SK-N-MC (cell line): ENCODE data around the gene GK.

Experiments used
- EZH2 ChIP-seq: fragments of 200-600 bp; sonication (generic); IDR thresholded peaks from one replicate; pipeline ENCODE4 v1.6.1; 2017; ENCODE audit warnings: antibody characterized with exemption
- FOXP2 ChIP-seq: optimal IDR thresholded peaks from 2 replicates; pipeline ENCODE3; 2011; ENCODE audit warnings: mild to moderate bottlenecking, moderate library complexity; ENCODE audit not compliant: insufficient read depth; ENCODE audit errors: extremely low read length, control extremely low read depth
- POLR2AphosphoS5 ChIP-seq: IDR thresholded peaks from 2 replicates; pipeline ENCODE4 v1.6.1; 2012; ENCODE audit warnings: mild to moderate bottlenecking, low read depth, low read length, borderline replicate concordance

DNA sequence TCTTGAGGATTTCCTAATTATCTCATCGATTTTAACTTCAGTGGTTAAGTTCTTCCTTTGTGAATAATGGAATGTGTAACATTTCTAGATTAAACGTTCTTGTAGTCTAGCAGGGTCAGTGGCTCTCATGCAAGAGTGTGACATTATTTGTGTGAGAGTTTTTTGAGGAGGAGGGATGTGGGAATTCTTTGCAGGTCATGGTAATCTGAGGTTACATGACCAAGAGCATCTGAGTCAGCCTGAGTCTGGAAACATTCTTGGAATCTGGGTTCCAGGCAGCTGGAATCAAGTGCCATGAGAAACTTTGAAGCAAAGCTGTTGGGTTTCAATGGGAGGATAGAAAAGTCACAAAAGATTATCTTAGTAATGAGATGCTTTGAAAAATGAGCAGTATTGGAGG, 49.5 kb downstream of the GK start:
- no peak for TF ChIP-seq EZH2
- no peak for TF ChIP-seq POLR2AphosphoS5
- no peak for TF ChIP-seq FOXP2
